GM23248 (cell line): Measurements from ENCODE around the gene FREY1.

Experiments used
- EZH2 ChIP-seq: fragments of 200-600 bp; sonication (generic); IDR thresholded peaks from 2 replicates; pipeline ENCODE4 v1.6.1; 2018; ENCODE audit warnings: antibody characterized with exemption, mild to moderate bottlenecking; ENCODE audit not compliant: insufficient read depth, poor library complexity, severe bottlenecking
- EZH2phosphoT487 ChIP-seq: fragments of 200-600 bp; sonication (generic); IDR thresholded peaks from 2 replicates; pipeline ENCODE4 v1.6.1; 2018; ENCODE audit warnings: antibody characterized with exemption, moderate library complexity, mild to moderate bottlenecking, low read depth; ENCODE audit not compliant: insufficient read depth

GRCh38 chr11:45919806-45920530 lies 12.9 kb upstream of the FREY1 start:
- TF ChIP-seq EZH2phosphoT487 (no peak), EZH2 (no peak)
